Large intestine (tissue), 3 donors: ENCODE data around the gene ZMYM2. TPM values are rescaled to one million over a fixed set of nuclear protein-coding genes. Genes with fewer than 3 reads are reported as not detected.
"Not testable (repeated sequence)": the region's sequence is repeated elsewhere in the genome, so short reads cannot be mapped to it uniquely, and the experiment has no call there.

ENCODE experiments used
- DNase-seq, 2 donors: peaks; one replicate each; pipeline versions ENCODE4 v3.0.0 to v3.0.0-alpha.2; 2013
- H3K27ac ChIP-seq: one replicate; pipeline ENCODE4 v1.5.1; 2013; ENCODE audit warnings: low read length
- H3K27me3 ChIP-seq: 2 replicates; pipeline ENCODE4 v1.6.1; 2013; ENCODE audit warnings: low read length; ENCODE audit not compliant: control insufficient read depth, insufficient read depth
- H3K36me3 ChIP-seq: 2 replicates; pipeline ENCODE4 v1.6.1; 2013; ENCODE audit warnings: low read length; ENCODE audit not compliant: control insufficient read depth, insufficient read depth
- H3K4me1 ChIP-seq: one replicate; pipeline ENCODE4 v1.6.1; 2013; ENCODE audit warnings: low read length; ENCODE audit not compliant: control insufficient read depth, insufficient read depth
- H3K4me3 ChIP-seq: one replicate; pipeline ENCODE4 v1.5.1; 2013; ENCODE audit warnings: low read length
- H3K9me3 ChIP-seq: one replicate; pipeline ENCODE4 v1.6.1; 2013; ENCODE audit warnings: mild to moderate bottlenecking, low read depth, low read length, moderate library complexity; ENCODE audit not compliant: control insufficient read depth
- WGBS: methylation state at CpG from one replicate; pipeline ENCODE4 v1.1.5; 2013; ENCODE audit warnings: low lambda C conversion rate; ENCODE audit not compliant: insufficient coverage; 5-methylcytosine and 5-hydroxymethylcytosine counted together
- polyA plus RNA-seq: library from polyadenylated mRNA; unstranded; fragments of 120-200 nt; gene quantifications from one replicate; pipeline ENCODE4 v1.2.1, GENCODE V29; 2013

ZMYM2 gene
- polyA plus RNA-seq, 1 donor, result 53.4 TPM

DNA sequence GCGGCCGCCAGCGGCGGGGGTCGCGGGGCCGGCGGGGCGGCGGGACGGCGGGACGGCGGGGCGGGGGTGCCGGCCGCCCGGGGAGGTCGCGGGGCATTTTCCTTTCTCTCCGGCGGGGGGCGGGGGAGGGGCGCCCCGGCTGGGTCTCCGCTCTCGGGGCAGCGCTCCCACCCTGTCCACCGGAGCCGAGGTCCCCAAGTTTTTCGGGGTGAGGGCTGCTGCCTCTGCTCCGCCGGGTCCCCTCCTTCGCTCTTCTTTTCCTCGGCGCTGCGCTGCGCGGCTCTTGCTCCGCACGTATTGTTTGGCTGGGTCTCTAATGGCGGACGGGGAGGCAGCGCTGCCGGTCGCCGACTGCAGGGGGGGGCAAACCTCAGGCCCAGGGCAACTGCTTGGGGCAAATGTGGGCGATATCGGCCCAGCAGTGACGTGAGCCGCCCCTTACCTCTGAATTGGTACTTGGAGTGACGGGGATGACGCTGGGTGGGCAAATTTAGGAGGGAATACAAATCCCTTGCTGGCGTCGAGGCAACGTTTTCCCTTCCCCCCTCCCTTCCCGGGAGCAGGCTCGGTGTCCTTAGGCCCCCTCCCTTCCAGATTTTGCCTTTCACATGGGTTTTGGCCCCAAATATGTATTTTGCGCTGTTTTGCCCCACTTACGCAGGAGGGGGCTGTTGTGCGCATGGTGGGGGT lies 759 bp downstream of the ZMYM2 start:
- Histone ChIP-seq H3K36me3 (peaks cover 16% of the 10 kb centered on the region), H3K27ac (peak overlapping the region; percentile 90), H3K9me3 (no peaks in the 10 kb centered on the region), H3K4me1 (peaks cover 16% of the 10 kb centered on the region), H3K27me3 (no peaks in the 10 kb centered on the region), H3K4me3 (peak overlapping the region; percentile 85)
- WGBS, result 0% methylated on average over 1 of the region's 61 CpGs
- DNase-seq, result peak; percentile 29 to 76

DNA sequence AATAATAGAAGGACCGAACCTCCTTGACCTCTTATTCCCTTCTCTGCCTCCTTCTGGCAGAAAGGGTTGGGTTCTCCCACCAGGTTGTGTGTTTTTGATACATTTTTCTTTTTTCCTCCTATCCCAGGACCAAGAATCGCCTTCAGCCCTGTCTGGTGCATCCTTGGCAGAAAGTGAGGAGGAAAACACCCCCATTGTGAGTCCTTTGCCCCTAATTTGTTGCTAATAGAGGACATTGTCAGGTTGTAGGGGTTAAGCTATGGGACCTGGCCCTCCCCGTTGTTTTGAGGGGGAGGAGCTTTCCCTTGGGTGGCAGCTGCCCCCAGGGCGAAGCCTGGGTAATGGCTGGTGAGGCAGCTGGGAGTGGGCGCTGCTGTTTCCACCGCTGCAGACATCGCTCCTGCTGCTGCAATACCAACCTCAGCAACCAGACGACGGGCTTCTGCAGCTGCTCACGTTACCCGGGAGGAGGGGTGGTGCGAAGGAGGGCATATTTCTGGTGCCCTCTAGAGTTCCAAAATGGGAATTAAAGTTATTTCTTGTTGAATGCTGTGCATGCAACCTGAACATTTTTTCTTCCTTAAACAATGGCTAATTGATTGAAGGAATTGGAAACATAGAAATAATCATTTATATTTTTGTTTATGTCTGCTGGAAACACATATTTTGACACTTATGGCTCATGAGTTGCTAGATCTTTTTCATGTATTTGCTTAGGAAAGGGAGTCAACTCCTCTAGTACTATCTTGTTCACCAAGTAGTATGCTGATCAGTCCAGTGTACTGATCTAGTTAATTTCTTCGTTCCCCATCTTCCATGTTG lies 1.5 kb downstream of the ZMYM2 start:
- Histone ChIP-seq H3K4me1 (peaks cover 16% of the 10 kb centered on the region), H3K27me3 (no peaks in the 10 kb centered on the region), H3K9me3 (no peaks in the 10 kb centered on the region), H3K4me3 (peak overlapping the region; percentile 85), H3K36me3 (peaks cover 17% of the 10 kb centered on the region), H3K27ac (peak overlapping the region; percentile 90)
- WGBS, result 0% methylated on average over 1 of the region's 13 CpGs
- peak; percentile 91 for DNase-seq

DNA sequence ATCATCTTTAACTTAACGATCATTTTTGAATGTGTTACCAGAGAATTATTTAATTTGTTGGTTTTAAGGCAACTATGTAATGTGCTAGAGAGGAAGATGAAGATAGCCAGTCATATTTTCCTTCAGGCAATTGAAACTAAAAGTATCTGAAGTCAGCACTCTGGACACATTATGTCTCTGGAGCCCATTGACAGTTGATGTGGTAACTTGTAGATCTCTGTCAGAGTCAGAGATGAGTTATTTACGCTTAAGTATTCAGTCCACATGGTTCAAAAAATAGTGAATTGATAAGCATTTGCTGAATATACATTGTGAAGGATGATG lies 2.1 kb downstream of the ZMYM2 start:
- no peak overlapping the region for H3K4me3 ChIP-seq
- 60% methylated on average over 1 of the region's 2 CpGs for WGBS
- peak in 1 of 2 donors; percentile 24 for DNase-seq
- peak overlapping the region; percentile 90 for H3K27ac ChIP-seq
- H3K9me3 ChIP-seq, result no peaks in the 10 kb centered on the region
- peaks cover 19% of the 10 kb centered on the region for H3K36me3 ChIP-seq
- H3K4me1 ChIP-seq, result peaks cover 16% of the 10 kb centered on the region
- no peaks in the 10 kb centered on the region for H3K27me3 ChIP-seq

DNA sequence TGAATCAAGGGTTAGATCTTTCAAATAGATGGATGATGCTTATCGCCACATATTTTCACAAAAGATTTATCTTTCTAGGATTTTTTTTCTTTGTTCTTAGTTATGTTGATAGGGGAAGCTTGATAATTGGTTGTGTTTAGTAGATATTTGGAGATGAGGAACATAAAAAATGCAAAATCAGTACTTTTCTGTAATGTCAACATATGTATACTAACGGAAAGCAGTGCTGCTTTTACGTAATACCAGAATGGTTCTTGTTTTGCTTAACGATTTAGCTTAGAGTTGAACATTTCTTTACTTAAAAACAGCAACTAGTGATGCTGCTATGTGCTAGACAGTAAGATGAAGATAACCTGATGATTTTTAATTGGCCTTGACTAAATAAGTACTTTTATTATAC lies 3.0 kb downstream of the ZMYM2 start:
- Histone ChIP-seq H3K4me1 (peaks cover 16% of the 10 kb centered on the region), H3K4me3 (no peak overlapping the region), H3K9me3 (no peaks in the 10 kb centered on the region), H3K36me3 (peaks cover 27% of the 10 kb centered on the region), H3K27ac (no peak overlapping the region), H3K27me3 (no peaks in the 10 kb centered on the region)
- DNase-seq, result no peak
- WGBS, result no CpG with 5 or more reads among the region's 4 CpGs

DNA sequence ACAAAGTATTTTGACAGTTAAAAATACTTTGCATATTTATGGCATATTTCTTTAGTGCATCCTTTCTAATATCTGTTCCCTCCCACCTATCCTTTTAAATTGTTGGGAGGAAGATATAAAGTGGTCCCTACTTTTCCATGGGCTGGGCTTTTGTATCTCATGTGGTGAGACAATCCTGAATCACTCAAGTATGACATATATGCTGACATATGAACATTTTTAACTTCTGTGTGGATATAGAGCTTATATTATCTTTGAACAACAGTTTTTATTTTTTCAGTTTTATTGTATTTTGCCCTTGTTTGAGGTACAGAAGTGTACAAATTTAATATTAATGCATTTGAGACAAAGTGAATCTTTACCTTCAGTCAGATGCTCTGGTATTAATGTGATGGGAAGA lies 3.4 kb downstream of the ZMYM2 start:
- peaks cover 16% of the 10 kb centered on the region for H3K4me1 ChIP-seq
- H3K27ac ChIP-seq, result no peak overlapping the region
- no peaks in the 10 kb centered on the region for H3K9me3 ChIP-seq
- H3K27me3 ChIP-seq, result no peaks in the 10 kb centered on the region
- DNase-seq, result no peak
- H3K4me3 ChIP-seq, result no peak overlapping the region
- peaks cover 30% of the 10 kb centered on the region for H3K36me3 ChIP-seq

DNA sequence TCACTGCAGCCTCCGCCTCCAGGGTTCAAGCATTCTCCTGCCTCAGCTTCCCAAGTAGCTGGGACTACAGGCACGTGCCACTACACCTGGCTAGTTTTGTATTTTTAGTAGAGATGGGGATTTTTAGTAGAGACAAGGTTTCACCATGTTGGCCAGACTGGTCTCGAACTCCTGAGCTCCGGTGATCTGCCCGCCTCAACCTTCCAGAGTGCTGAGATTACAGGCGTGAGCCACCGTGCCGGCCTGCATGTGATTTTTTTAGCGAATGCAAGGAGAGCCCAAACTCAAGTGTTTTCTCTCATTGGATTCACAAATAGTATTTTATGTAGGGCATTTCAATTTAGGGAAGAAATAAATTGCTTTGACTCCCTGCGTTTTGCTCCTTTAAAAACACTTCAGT lies 4.4 kb downstream of the ZMYM2 start:
- WGBS, result 100% methylated on average over 1 of the region's 10 CpGs
- Histone ChIP-seq H3K36me3 (peaks cover 38% of the 10 kb centered on the region), H3K4me3 (no peak overlapping the region), H3K4me1 (peaks cover 16% of the 10 kb centered on the region), H3K27me3 (no peaks in the 10 kb centered on the region), H3K9me3 (no peaks in the 10 kb centered on the region), H3K27ac (no peak overlapping the region)
- no peak for DNase-seq

DNA sequence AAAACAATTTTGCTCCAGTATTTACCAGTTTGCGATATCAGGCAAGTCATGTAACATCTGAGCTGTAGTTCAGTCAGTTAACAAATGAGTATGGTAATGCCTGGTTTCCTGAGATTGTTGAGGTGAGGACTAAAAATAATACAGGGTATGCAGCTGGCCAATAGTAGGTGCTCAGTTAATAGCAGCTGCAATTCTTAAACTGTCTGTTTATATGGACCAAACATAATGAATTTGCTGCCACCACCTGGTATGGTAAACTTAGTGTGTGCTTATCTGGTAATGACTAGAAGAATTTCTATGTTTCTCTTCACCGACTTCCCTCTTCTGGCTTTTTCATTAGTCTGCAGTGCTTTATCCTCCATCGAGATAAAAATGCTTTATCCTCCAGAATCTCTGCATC lies 9.1 kb downstream of the ZMYM2 start:
- no peaks in the 10 kb centered on the region for H3K9me3 ChIP-seq
- no peaks in the 10 kb centered on the region for H3K4me1 ChIP-seq
- H3K36me3 ChIP-seq, result peaks cover 50% of the 10 kb centered on the region
- no peak overlapping the region for H3K4me3 ChIP-seq
- no peak for DNase-seq
- H3K27ac ChIP-seq, result no peak overlapping the region
- H3K27me3 ChIP-seq, result no peaks in the 10 kb centered on the region
- no CpG with 5 or more reads among the region's 3 CpGs for WGBS

DNA sequence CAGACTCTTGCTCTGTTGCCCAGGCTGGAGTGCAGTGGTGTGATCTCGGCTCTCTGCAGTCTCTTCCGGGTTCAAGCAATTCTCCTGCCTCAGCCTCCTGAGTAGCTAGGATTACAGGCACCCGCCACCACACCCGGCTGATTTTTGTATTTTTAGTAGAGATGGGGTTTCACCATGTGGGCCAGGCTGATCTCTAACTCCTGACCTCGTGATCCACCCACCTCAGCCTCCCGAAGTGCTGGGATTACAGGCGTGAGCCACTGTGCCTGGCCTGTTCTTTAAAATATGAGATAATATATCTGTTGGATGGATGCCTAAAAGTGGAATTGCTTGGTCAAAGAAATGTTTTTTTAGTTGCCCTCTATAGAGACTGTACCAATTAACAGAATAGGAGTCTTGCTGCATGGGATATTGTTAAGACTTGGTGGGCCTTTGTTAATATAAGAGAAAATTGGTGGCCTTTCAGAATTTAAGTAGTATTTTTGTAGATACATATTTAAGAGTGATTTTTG lies 16.0 kb downstream of the ZMYM2 start:
- WGBS, result no CpG with 5 or more reads among the region's 7 CpGs
- H3K36me3 ChIP-seq, result peaks cover 28% of the 10 kb centered on the region

DNA sequence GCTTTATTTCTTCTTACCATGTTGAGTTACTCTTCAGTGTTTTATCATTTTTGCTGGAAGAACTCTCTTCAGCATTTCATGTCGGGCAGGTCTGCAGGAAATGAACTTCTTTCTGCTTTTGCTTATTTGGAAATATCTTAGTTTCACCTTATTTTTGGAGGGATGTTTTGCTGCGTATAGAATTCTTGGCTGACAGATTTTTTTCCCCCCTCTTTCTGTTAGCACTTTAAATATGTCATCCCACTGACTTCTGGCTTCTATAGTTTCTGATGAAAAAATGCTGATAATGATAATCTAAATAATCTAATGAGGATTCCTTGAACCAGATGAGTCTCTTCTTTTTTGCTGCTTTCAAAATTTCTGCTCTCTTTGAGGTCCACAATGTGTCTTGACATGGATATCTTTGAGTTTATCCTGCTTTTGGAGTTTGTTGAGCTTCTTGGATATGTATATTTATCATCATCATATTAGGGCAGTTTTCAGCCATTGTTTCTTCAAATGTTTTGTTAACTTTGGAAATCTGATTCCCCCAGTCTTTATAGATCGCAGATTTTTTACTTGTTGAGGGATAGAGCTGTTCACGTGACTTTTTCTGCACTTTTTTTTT lies 20.4 kb downstream of the ZMYM2 start:
- DNase-seq, result no peak
- H3K4me1 ChIP-seq, result no peaks in the 10 kb centered on the region
- peaks cover 27% of the 10 kb centered on the region for H3K36me3 ChIP-seq
- WGBS, result 100% methylated on average over 2 of the region's 4 CpGs
- peaks cover 8% of the 10 kb centered on the region for H3K9me3 ChIP-seq
- H3K27ac ChIP-seq, result no peak overlapping the region
- no peak overlapping the region for H3K4me3 ChIP-seq
- no peaks in the 10 kb centered on the region for H3K27me3 ChIP-seq

More for the DNA sequence above, 16.0 kb downstream of the ZMYM2 start:
- not testable (repeated sequence) for H3K27me3 ChIP-seq, DNase-seq, H3K4me3 ChIP-seq, H3K4me1 ChIP-seq, H3K27ac ChIP-seq, H3K9me3 ChIP-seq

DNA sequence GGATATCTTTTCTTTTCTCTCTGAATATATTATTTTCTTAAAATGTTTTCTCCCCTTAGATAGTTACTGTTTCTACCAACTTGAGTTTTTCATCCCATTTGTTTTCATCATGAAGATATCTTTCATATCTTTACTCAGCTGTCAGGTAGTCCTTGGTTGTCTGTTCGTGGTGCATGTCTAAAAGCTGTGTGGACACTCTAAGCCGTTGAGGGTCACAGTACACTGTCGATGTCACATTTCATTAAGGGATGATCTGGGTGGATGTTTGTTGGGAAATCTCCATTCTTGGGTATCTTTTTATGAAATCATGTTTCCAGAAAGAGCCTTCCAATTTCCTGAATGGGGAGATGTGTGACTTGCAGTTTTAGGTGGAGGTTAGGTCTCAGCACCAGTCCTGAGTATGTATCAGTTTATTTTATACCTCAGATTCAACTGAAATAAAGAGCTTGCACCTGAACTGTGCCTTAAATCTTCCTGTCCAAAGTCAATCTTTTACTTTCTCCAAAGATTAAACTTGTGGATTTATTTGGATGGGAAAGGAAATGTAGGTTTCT lies 23.2 kb downstream of the ZMYM2 start:
- WGBS, result 92% methylated on average over 2 of the region's 3 CpGs
- H3K27ac ChIP-seq, result no peak overlapping the region
- H3K36me3 ChIP-seq, result peaks cover 25% of the 10 kb centered on the region
- H3K27me3 ChIP-seq, result no peaks in the 10 kb centered on the region
- H3K4me3 ChIP-seq, result no peak overlapping the region
- no peak for DNase-seq
- peaks cover 8% of the 10 kb centered on the region for H3K9me3 ChIP-seq
- no peaks in the 10 kb centered on the region for H3K4me1 ChIP-seq
